GM23248 (cell line): Measurements from ENCODE around the gene SEL1L3.

ENCODE experiments used
- EZH2 ChIP-seq: fragments of 200-600 bp; sonication (generic); IDR thresholded peaks from 2 replicates; pipeline ENCODE4 v1.6.1; 2018; ENCODE audit warnings: antibody characterized with exemption, mild to moderate bottlenecking; ENCODE audit not compliant: insufficient read depth, poor library complexity, severe bottlenecking
- EZH2phosphoT487 ChIP-seq: fragments of 200-600 bp; sonication (generic); IDR thresholded peaks from 2 replicates; pipeline ENCODE4 v1.6.1; 2018; ENCODE audit warnings: antibody characterized with exemption, moderate library complexity, mild to moderate bottlenecking, low read depth; ENCODE audit not compliant: insufficient read depth

DNA sequence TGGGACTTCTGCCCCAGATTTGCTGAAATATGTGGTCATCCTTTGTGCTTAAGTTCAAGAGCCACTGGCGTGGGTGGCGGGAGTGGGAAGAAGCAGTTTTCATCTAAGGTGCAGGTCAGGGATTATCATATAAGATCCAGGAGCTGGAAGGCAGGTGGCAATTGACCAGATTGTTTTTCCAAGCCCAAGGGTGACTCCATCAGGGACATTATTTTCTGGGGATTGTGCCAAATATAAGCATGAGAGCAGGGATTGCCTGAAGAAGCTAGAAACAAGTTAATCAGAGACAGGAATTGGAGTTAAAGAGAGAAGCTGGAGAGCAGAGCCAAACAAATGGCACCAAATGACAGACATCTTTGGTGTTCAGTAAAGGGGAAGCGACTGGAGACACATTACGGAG, 19.4 kb upstream of the SEL1L3 start:
- TF ChIP-seq EZH2 (no peak), EZH2phosphoT487 (no peak)
